LNCaP clone FGC (cell line): ENCODE measurements around the gene C17orf114.
A peak's percentile ranks its signal among the peaks of the same experiment; 100 is the strongest.
"Not testable (repeated sequence)": the region's sequence is repeated elsewhere in the genome, so short reads cannot be mapped to it uniquely, and the experiment has no call there.

Source experiments
- DNase-seq: peaks from one replicate; pipeline ENCODE4 v3.0.0-alpha.2; 2011; ENCODE audit warnings: low read depth
- H3K4me3 ChIP-seq: 2 replicates; pipeline ENCODE4 v1.5.1; 2011; ENCODE audit warnings: mild to moderate bottlenecking, low read depth, low read length, control low read depth
- TF ChIP-seq, protein P1 (sequence below): IDR thresholded peaks from 2 replicates; pipeline ENCODE4 v1.5.1; 2012; ENCODE audit warnings: mild to moderate bottlenecking; ENCODE audit not compliant: control insufficient read depth, insufficient read depth; ENCODE audit errors: extremely low read depth

The C17orf114 gene

DNA sequence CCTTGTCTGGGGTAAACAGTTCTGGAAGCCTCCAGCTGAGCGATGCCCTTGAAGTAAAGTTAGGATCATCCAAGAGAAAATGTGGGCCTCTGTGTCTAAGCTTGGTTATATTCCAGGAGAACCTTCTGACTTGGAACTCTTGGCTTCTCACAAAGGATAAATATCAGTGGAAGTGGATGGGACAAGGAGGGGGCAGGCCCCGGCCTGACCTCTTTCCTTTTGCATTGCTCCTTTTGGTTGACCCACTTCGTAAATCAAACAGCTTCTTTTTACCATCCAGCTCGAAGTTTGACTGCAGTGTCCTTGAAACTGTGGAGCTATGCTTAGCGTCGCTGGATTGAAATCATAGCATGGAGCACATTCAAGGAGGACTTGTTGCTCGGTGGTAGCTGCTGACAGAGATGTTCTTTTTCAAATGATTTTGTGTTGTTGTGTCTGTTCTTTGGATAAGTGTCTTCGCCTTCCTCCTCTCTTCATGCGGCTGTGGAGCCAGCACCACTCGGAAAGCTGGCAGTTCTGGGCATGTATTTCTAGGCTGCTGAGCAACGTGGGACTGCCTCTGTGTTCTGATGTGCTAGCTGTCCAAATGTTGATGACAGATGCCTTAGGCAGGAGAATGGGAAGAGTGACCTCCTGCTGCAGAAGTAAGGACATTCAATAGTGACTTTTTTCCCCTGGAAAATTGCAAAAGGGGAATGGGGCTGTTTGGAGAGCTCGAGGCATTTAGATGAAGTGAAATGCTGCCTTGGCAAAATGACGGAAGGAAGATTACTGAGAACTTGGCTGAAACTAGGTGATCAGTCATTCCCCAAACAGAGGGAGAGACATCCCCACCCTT, 35.6 kb upstream of the C17orf114 start:
- TF ChIP-seq, protein P1, sequence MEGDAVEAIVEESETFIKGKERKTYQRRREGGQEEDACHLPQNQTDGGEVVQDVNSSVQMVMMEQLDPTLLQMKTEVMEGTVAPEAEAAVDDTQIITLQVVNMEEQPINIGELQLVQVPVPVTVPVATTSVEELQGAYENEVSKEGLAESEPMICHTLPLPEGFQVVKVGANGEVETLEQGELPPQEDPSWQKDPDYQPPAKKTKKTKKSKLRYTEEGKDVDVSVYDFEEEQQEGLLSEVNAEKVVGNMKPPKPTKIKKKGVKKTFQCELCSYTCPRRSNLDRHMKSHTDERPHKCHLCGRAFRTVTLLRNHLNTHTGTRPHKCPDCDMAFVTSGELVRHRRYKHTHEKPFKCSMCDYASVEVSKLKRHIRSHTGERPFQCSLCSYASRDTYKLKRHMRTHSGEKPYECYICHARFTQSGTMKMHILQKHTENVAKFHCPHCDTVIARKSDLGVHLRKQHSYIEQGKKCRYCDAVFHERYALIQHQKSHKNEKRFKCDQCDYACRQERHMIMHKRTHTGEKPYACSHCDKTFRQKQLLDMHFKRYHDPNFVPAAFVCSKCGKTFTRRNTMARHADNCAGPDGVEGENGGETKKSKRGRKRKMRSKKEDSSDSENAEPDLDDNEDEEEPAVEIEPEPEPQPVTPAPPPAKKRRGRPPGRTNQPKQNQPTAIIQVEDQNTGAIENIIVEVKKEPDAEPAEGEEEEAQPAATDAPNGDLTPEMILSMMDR = no peak
- no peak for DNase-seq
- no peak overlapping the region for H3K4me3 ChIP-seq

DNA sequence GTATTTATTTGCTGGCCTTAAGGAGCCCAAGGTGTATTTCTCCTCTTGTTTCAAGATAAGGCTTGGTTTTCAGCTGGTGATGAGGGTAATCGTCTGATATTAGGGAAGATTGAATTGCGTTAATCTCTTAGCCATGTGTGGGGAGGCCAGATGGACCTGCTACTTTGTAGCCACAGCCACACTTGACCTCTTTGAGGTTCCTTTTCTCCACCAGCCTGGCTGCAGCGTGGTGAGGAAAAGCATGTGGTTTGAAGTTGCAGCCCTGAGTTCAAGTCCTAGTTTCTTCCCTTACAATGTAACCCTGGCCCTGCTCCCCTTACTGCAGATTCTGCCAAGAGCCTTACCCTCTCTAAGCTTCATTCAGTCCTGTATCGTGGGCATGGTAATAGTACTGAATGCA, 34.1 kb upstream of the C17orf114 start:
- no peak overlapping the region for H3K4me3 ChIP-seq
- TF ChIP-seq, protein P1 = no peak
- no peak for DNase-seq

DNA sequence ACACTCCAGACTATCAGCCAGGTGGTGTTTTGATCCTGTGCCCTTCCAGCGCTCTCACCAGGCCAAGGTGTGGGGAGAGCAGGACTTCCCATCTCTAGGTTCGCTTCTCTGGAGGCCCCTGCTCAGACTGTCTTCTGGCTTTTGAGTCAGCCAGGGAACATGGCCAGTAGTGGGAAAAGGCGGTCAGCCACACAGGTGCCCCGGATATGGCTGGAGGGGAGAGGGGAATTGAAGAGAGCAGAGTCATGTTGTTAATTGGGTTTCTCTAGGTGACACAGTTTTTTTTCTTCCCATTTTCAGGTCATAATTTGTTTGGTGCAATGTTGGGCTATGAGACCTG, 32.5 kb upstream of the C17orf114 start:
- TF ChIP-seq, protein P1 = no peak
- H3K4me3 ChIP-seq = peak overlapping the region; percentile 85
- no peak for DNase-seq

DNA sequence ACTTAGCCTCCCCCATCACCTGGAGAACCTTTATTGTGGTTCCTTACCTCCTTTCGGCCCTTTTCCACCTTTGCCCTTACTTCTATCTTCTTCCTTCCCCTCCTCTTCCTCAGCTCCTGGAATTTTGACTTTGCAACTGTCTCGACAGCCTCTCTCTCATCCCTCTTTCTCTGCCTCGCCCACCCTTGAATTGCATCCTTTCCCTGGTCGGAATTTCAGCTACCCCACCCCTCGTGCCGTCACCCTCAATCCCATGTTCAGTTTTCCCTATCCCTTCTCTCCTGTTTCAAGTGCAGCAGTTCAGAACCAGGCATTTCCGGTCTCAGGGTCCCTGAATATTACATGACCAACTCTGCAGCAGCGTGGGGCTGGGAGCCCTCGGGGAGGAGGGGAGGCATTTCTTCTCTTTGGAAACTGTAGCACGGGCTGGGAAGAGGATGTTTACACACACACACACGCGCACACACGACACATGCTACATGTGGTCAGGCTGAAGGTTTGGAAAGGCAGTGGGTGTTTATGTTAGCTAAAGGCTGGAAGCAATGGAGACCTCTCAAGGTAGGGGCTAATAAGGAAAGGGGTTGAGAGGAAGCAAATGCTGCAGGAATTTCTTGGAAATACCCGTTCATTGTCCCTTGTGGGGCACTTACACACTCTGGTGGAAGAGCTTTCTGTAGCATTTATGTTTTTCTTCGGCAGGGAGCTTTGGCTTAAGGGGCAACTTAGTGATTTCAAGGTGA, 32.0 kb upstream of the C17orf114 start:
- TF ChIP-seq, protein P1 = no peak
- H3K4me3 ChIP-seq = peak overlapping the region; percentile 85
- no peak for DNase-seq

DNA sequence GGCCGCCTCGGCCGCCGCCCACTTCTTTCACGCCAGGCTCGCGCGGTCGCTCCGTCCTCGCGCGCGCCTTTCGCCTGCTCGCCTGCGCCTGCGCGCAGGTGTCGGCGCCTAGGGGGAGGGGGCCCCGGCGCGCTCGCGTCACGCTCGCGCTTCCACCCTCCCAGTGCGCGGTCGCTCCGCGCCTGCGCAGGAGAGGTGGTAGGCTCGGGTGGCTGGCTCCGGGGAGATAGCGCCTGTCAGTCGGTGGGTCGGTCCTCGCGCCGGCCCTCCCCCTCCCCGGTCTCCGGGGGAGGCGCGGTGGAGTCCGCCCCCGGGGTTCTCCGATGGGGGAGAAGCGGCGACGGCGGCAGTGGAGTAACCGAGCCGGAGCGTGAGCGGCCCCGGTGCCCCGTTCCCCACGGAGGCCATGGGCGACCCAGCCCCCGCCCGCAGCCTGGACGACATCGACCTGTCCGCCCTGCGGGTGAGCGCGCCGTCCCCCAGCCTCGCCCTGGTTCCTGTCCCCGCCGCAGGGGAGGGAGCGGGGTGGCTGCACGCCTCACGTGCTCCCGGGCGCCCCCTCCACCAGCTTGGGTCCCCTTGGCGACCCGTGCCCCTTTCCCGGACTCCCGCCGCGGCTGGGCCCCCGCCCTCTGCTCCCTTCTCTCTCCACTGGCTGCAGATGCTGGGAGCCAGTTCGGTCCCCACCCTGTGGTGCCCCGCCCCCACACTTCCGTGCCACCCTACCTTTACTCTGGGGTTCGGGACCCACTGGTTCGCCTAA, 31.2 kb upstream of the C17orf114 start, which contains the start of gene MINK1:
MINK1 (plus strand) TSS at position 163 of the 763 bp plus-strand sequence; CDS start at position 407, 244 bp downstream.
- TF ChIP-seq, protein P1 = no peak
- peak within 1 kb of the TSS; percentile 85 for H3K4me3 ChIP-seq
- peak; percentile 70 for DNase-seq

DNA sequence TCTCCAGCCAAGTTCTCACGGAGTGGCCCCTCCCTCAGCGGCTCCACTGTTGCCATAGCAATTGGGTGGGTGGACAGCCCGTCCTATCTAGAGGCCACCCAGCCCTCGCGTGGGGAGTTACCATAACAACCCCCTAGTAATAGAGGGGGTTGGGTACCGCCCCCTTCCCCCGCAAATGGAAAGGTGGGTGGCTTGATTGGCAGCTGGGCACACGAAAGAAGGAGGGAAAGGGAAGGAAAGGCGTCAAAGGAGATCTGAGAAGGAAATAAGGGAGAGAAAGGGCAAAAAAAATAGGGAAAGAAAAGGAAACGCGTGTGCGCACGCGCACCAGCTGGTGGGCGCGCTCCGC, 30.7 kb upstream of the C17orf114 start:
- DNase-seq = not testable (repeated sequence)
- peak overlapping the region; percentile 85 for H3K4me3 ChIP-seq

DNA sequence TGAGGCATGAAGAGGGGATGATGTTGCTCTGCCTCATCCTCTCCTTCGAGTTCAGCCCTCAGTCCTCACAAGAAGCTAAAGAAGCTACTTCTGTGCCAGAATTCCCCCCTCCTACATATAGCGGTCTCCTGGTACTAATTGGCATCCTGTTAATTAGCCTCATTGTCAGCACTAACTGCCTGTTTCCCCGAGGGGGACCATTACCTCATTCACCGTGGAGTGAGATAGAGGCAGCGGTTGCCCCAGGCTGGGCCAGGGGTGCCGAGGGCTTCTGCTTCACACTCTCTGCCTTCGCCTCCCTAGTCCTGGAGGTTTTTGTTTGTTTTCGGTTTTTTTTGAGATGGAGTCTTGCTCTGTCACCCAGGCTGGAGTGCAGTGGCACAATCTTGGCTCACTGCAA, 25.3 kb upstream of the C17orf114 start:
- no peak for DNase-seq
- H3K4me3 ChIP-seq = no peak overlapping the region
- TF ChIP-seq, protein P1 = no peak
